Hippocampal formation (tissue), 2 donors: Measurements from ENCODE around the gene KLRD1.
"Not testable (repeated sequence)": the region's sequence is repeated elsewhere in the genome, so short reads cannot be mapped to it uniquely, and the experiment has no call there.

Experiments
- DNase-seq, 2 donors: peaks; one replicate each; lab custom pipeline; 2025; lab: John Stamatoyannopoulos, UW

KLRD1 gene

GRCh38 chr12:10338470-10338869 is 30.8 kb downstream of the KLRD1 start:
- DNase-seq, result not testable (repeated sequence)

GRCh38 chr12:10339053-10339840 is 31.6 kb downstream of the KLRD1 start:
- DNase-seq, result no peak

GRCh38 chr12:10340946-10341345 is 33.3 kb downstream of the KLRD1 start:
- DNase-seq, result not testable (repeated sequence)

- no peak for DNase-seq
These were observed 34.3 kb downstream of the KLRD1 start for GRCh38 chr12:10341892-10342509.

DNA sequence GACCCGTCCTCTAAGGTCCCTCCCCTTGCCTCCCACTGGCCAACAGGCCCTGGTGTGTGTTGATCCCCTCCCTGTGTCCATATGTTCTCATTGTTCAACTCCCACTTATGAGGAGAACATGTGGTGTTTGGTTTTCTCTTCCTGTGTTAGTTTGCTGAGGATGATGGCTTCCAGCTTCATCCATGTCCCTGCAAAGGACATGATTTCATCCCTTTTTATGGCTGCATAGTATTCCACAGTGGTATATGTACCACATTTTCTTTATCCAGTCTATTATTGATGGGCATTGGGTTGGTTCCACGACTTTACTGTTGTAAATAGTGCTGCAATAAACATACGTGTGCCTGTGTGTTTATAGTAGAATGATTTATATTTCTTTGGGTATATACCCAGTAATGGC is 43.8 kb downstream of the KLRD1 start:
- DNase-seq, result not testable (repeated sequence)

DNA sequence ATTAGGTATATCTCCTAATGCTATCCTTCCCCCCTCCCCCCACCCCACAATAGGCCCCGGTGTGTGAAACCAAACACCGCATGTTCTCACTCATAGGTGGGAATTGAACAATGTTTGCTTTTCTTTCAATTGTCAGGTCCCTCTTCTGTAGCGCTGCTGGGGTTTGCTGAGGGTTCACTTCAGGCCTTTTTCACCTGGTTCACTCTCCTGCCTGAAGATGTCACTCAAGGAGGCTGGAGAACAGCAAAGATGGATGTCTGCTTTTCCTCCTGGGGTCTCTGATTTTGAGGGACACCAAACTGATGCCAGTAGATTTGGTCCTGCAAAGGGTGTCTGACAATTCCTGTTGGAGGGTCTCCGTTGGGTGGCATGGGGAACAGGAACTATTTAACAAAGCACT is 46.4 kb downstream of the KLRD1 start:
- no peak for DNase-seq

DNA sequence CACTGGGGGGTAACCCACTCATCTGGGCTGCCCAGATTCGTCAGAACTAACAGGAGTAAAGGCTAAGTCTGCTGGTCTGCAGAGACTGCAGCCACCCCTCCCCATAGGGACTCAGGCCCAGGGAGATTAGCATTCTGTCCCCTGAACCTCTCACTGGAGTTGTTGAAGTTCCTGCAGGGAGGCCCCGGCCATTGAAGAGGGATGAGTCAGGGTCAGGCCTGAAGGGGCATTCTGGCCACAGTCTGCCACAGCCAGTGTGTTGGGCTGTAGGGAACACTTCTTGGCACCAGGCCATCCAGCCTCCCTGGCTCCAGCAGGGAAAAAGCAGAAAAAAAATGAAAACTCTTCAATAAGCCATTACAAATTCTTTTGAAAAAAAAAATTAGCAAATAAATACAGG is 46.8 kb downstream of the KLRD1 start:
- no peak for DNase-seq

DNA sequence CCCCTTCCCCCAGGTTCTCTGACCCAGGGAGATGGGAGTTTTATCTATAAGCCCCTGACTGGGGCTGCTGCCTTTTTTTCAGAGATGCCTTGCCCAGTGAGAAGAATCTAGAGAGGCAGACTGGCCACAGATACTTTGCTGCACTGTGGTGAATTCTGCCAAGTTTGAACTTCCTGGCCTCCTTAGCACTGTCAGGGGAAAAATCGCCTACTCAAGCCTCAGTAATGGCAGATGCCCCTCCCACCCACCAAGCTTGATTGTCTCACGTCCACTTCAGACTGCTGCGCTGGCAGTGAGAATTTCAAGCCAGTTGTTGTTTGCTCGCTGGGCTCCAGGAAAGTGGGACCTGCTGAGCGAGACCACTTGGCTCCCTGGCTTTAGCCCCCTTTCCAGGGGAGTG is 50.5 kb downstream of the KLRD1 start:
- no peak for DNase-seq

- DNase-seq, result no peak
These were observed 51.3 kb downstream of the KLRD1 start for GRCh38 chr12:10358969-10359368.

GRCh38 chr12:10361084-10361483 is 53.4 kb downstream of the KLRD1 start:
- DNase-seq, result peak; percentile 38 to 60

- no peak for DNase-seq
These were observed 54.0 kb downstream of the KLRD1 start for GRCh38 chr12:10361622-10362021.

GRCh38 chr12:10362325-10362724 is 54.7 kb downstream of the KLRD1 start:
- DNase-seq, result no peak

DNA sequence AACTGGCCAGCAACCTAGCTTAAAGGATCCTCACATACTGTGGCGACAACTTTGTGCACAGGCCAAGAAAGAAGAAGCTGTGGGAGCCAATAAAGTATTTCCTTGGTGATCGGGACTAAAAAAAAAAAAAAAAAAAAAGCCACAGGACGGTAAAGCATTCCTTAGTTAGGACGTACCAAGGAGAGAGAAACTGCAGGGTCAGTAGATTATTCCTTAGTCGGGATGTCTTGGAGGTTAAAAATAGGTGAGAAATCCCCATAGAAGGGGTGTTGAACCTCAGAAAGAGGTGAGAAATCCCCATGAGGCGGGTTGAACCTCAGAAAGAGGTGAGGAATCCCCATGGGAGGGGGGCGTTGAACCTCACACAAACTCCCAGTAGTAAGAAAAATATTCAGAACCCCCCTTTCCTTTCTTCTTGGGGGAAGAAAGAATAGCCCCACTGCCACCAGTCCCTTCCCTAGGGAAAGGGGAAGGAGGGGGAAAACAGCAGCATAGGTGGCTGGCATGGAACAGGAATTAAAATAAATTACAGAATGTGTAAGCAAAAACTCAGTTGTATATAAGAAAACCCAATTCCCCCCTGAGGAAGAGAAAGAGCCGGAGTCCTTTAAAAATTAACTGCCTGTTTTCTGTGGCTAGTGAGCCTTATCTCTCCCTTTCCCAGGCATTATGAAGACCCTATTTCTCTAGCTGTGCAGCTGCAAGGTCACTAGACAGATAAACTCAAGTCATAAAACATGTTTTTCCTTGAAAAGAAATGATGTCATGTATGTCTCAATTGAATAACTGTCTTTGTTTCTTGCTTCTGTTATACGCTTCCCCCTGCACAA is 55.4 kb downstream of the KLRD1 start:
- DNase-seq, result no peak

- DNase-seq, result no peak
These were observed 55.9 kb downstream of the KLRD1 start for GRCh38 chr12:10363658-10363913.

DNA sequence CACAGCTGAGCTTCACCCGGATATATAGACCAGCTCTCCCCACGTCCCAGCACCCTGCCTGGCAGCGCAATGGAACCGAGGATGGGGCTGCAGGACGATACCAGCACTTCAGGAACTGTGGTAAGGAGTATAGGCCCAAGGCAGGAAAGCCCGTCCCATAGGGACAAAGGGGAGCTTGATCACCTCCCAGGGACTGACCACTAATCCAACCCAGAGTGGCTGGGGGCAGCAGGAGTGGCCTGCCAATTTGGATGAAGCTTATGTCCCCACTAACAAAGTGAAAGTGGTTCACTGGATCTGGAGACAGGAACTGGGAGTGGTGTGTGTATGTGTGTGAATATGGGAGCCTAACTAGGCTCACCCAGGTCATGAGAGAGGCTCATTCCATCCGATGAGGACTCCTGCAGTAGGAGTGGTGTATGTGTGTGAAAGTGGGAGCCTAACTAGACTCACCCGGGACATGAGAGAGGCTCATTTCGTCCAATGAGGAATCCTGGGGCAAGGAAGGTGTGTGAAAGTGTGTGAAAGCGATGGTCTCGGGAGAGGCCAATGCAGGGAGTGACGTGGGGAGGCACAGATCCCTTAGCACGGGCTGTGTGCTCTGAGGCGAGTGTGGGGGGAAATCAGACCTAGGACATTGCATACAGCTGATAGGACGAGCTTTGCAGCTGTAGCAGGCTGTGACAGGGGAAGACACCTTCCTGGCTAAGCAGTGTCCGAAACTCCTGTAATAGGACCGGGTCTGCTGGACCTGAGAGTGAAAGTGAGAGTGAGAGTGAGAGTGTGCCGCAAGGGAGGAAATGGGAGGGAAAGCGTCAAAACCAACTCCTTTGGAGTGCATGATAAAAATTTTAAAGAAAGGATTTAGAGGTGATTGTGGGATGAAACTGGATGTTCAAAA is 56.5 kb downstream of the KLRD1 start:
- peak; percentile 70 to 82 for DNase-seq

DNA sequence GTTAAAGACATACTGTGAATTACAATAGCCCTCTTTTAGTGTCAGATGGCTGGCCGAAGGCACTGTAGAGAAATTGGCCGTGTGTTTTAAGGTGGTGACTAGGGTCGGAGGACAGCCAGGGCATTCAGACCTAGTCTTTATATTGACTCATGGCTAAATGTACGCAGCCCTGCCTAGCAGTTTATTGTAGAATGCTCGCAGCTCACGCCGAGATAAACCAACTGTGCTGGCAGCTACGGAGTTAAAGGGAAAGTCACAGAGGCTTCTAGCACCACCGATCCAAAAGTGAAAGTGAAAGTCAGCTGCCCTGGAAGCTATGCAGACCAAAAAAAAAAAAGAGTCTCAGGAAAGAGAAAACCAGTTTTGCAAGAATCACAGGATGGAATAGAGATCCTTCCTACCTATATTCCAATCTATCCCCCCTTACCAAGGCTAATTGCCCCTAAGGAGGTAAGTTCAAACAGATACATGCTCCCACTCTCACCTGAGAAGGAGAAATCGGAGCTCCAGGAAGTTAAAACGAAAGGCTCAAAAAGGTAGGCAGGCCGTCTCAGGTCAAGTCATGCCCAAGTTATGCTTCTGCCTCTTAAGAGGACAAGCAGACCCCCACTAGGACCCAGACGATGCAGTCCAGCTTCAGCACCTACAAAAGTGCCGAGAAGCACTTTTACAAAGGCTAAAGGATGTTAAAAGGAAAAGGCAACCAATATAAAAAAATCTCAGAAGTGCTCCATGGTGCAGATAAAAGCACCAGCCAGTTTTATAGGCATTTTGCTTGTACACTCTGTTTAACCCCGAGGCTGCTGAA is 57.3 kb downstream of the KLRD1 start:
- DNase-seq, result peak; percentile 64 to 82

GRCh38 chr12:10365696-10366405 is 58.2 kb downstream of the KLRD1 start:
- DNase-seq, result peak in 1 of 2 donors; percentile 69

DNA sequence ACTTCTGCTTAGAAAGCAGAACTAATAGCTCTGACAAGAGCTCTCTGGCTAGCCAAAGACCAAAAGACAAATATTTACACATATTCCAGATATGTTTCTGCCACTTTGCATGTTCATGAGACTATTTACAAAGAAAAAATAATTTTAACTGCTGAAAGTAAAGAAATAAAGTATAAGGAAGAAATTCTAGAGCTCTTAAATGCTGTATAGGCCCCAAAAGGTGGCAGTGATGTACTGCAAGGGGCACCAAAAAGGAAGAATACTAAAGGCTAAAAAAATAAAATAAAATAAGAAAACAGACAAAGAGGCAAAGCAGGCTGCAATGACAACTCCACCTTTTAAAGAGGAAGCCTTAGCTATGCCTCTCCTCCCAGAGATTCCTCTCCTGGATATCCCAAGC is 59.2 kb downstream of the KLRD1 start:
- DNase-seq, result peak in 1 of 2 donors; percentile 52

GRCh38 chr12:10367714-10368113 is 60.0 kb downstream of the KLRD1 start:
- not testable (repeated sequence) for DNase-seq
